ENCODE results near the gene ALDH3A2.

ALDH3A2 gene

GRCh38 chr17:19703106-19703827, 54.7 kb downstream of the ALDH3A2 start:
- no peak for DNase-seq (ENCODE audit: low read depth)
- no peak overlapping the region for H3K4me3 ChIP-seq (ENCODE audit: low read depth, low read length)
- TF ChIP-seq CTCF (conservative IDR thresholded peaks at IDR 0.05; ENCODE audit: low read depth, low read length), result no peak

GRCh38 chr17:19703828-19704613, 55.5 kb downstream of the ALDH3A2 start:
- no peak for TF ChIP-seq CTCF (conservative IDR thresholded peaks at IDR 0.05; ENCODE audit: low read depth, low read length)
- no peak overlapping the region for H3K4me3 ChIP-seq (ENCODE audit: low read depth, low read length)
- no peak for DNase-seq (ENCODE audit: low read depth)

- no peak for TF ChIP-seq CTCF (conservative IDR thresholded peaks at IDR 0.05; ENCODE audit: low read depth, low read length)
- no peak for DNase-seq (ENCODE audit: low read depth)
- no peak overlapping the region for H3K4me3 ChIP-seq (ENCODE audit: low read depth, low read length)
Observed at GRCh38 chr17:19705201-19705600, 56.6 kb downstream of the ALDH3A2 start.

GRCh38 chr17:19705771-19706770, 57.5 kb downstream of the ALDH3A2 start:
- no peak for TF ChIP-seq CTCF (conservative IDR thresholded peaks at IDR 0.05; ENCODE audit: low read depth, low read length)

GRCh38 chr17:19706791-19707727, 58.5 kb downstream of the ALDH3A2 start:
- DNase-seq (ENCODE audit: low read depth), result no peak
- H3K4me3 ChIP-seq (ENCODE audit: low read depth, low read length), result no peak overlapping the region
- TF ChIP-seq CTCF (conservative IDR thresholded peaks at IDR 0.05; ENCODE audit: low read depth, low read length), result no peak

More at GRCh38 chr17:19705771-19706770, 57.5 kb downstream of the ALDH3A2 start:
- DNase-seq (ENCODE audit: low read depth), result no peak
- no peak overlapping the region for H3K4me3 ChIP-seq (ENCODE audit: low read depth, low read length)

All from choroid plexus epithelial cell (primary cell).